Fibroblast of skin of left biceps (primary cell): ENCODE data around the gene ATAD1.

ENCODE experiments used
- DNase-seq, 2 experiments: peaks; one replicate each; pipeline ENCODE4 v3.0.0-alpha.2; 2013; ENCODE audit warnings: low read depth in 2 of 2

ATAD1 gene

DNA sequence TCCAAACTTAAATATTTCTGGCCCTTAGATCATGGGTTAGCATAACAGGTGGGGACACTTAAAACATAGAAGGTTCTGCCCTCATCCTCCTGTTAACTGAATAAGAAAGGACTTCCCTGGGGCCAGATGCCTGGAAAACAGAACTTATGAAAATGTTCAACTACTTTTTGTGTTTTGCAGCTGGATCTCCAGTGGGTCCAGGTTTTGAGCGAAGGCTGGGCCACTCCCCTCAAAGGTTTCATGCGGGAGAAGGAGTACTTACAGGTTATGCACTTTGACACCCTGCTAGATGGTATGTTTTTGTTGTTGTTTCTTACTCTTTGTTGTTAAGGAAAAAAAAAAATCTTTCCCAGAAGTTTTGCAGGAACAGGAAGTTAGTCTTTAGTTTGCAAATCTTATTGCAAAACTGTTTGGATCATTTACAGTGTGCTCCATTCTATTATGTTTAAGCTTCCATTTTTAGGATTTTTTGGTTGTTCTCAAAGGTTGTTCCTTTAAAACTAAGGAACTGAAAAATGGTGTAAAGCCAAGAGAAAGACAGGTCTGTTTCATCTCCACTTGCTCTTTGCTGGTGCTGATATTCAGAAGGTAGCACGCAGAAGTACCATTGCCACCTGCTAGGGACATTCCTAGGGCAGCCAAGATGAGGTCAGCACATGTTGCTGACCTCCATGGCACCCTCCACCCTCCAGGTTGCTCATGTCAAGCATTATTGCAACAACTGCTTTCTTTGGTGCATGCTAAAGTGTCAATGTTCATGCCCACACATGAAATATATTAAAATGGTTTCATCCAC is 102.3 kb downstream of the ATAD1 start:
- DNase-seq, result no peak

DNA sequence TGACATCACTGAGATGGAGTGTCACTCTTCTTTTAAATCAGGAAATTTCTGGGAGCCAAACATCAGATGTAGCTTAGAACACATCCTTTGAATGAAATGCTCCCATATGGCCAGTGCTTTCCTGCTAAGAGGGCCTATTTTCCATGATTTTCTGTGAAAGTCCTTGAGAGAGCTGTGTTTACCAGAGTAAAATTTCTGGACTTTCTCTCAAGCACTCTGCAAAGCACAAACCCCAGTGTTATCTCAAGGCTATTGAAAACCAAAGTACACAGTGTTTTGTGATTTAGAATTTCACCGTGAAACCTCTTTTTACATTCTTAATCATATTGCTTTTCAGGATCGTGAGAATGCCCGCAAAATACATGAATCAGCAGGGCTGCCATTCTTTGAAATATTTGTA is 104.3 kb downstream of the ATAD1 start:
- DNase-seq, result no peak

DNA sequence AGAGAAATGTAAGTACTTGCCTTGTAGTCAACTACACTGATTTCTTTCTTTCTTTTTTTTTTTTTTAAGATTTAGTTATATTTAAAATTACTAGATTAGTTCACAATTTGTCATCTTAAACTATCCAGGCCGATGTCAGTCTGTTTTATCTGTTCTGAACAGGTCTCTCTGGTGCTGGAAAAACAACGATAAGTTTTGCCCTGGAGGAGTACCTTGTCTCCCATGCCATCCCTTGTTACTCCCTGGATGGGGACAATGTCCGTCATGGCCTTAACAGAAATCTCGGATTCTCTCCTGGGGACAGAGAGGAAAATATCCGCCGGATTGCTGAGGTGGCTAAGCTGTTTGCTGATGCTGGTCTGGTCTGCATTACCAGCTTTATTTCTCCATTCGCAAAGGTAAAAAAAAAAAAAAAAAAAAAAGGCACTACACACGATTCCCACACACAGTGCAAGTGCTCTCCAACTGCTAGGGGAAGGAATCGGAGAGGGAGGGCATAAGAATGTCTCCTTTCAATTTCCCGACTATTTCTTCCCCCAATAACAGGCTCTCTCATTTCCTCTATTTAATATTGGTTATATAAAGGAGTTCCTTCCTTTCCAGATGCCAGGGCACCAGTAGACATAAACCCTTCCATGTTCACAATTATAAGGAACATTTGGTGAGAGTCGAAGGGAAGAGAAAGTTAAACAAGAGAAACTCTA is 105.0 kb downstream of the ATAD1 start:
- no peak for DNase-seq

DNA sequence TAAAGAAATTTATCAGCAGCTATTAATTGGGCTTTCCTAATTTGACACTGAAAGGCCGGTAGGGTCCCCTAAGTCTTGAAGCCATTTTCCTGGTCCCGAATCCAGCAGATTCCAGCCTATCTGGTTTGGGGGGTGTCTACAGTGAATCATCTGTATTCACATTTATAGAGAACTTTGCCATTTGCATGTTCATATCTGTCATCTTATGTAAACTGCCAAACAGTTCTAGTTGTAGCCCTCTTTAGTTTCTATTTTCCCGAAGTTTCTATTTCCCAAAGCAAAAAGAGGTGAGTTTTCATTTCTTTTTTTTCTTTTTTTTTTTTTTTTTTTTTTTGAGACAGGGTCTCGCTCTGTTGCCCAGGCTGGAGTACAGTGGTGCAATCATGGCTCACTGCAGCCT is 110.8 kb downstream of the ATAD1 start:
- DNase-seq, result no peak

DNA sequence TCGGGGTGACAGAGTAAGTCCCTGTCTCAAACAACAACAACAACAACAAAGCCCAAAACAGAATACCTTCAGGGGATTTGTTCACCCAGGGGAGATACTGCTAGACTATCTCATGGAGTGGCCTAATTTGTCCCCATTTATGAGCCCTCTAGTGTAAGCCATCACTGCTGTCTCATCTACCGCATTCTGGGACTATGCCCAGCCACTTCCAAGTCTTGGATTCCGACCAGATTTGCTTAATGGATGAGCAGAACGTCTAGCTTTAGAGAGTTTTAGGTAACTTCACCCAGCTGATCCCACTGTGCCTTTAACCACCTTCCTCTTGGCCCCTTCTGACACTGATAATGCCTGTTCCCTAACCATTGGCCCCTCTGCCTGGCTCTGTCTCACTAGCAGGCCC is 111.3 kb downstream of the ATAD1 start:
- no peak for DNase-seq

DNA sequence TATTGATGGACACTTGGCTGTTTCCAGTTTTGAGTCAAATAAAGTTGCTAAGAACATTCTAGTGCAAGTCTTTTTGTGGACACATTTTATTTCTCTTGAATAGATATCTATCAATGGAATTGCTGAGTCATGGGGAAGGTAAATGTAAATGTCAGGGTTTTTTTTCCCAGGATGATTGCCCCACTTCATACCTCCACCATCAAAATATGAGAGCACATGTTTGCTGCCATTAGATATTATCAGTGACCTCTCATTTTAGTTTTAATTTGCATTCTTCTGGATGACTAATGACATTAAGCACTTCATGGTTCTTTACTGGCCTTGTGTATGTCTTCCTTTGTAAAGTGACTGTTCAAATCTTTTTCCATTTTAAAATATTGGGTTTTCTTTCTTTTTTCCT is 112.7 kb downstream of the ATAD1 start:
- peak; percentile 38 to 40 for DNase-seq

DNA sequence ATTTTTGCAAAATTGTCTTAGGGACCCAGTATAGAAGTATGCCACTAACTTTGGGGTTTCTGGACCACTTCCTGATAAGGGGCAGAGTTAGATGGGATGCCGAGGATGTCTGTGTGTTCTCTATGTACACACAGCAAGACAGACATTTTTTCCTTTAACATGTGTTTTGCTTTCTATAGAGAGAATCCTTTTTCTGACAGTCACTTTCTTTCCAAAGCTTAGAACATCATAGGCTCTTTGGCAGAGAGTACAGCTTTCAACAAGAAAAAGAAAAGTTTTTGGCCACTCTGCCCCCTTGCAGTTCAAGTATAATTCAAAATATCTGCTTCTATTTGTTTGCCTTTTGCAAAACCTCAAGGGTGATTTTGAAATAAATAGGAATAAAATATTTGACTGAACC is 114.3 kb downstream of the ATAD1 start:
- no peak for DNase-seq

DNA sequence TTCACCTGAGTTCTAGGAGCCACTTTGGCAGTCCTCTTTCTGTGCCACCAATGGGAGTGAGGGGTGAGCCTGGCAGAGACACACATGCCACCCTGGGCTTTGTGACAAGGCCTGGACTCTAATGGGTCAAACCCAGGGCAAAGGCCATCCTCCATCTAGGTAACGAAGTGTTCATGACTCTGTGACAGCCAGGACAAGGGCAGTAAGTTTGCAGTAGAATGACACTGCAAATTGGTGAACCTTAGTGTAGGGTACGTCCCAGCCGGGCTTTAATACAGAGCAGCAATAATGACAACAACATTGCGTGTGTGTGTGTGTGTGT is 115.1 kb downstream of the ATAD1 start:
- DNase-seq, result no peak

DNA sequence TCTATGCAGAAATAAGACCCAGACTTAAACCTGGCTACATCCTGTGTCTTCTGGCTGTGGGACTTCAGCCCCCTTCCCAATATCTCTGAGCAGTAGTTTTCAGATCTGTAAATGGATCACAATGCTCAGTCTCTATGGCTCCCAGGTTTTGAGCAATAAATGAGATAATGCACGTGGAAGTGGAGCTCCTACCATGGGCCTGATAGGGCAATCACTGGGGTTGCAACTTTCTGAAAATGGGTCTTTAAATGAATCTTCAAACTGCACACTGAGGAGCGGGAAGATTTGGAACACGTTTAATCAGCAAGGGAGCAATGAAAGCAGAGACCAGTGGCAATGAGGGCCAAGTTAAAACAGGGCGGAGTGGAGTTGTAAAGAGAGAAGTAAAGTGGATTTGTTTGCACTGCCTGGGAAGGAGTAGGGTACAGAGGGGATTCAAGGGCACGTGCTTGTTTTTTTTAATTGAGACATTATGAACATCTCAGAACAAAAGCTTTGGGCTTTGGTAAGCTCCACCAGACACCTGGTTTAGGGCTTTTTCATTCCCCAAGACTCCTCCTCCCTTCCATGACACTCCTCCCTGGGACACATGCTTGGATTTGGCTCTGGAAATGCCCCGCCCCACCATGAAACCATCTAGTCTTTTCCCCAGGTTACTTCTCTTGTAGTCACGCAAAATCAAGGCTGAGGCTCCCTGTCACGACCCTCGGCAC is 115.6 kb downstream of the ATAD1 start:
- no peak for DNase-seq
